Activated T-cell treated with anti-CD3 and anti-CD28 coated beads for 24 hours (primary cell): ENCODE data around the gene LARP6.
"Not testable (repeated sequence)": the region's sequence is repeated elsewhere in the genome, so short reads cannot be mapped to it uniquely, and the experiment has no call there.

ENCODE experiments used
- DNase-seq: peaks from one replicate; pipeline ENCODE4 v3.0.0-alpha.2; 2020; ENCODE audit warnings: low read depth

Gene LARP6

DNA sequence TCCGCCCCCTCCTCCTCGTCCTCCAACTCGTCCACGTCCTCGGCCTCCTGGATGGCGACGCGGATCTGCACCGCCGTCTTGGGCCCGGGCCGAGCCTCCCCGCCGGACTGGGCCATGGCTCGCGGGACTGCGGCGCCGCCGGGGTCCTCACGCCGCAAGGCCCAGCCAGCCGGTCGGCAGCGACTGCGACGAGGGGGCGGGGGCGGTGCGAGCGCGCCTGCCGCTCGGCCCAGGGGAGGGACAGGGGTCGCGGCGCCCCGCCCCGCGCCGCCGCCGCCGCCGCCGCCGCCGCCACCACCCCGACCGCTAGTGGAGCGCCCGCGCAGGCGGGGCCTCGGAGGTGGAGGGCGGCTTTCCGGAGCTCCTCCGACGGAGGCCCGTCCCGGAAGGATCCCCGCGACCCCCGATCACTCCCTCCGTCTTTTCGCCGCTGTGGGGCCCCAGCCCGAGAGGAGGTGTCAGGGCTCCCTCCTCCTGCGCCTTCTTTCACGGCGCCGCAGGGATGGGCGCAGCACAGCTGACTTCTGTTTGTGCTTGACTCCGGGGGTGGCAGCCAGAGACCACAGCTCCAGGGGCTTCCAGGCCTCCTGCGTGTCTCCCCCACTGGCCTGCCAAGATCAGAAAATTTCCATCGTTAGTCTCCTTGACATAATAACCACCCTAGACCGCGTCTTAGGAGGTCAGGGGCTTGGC lies at the start of gene LARP6:
Gene LARP6 (minus strand): TSS at position 185 of the 693 bp plus-strand sequence. CDS start 69 bp downstream, at position 116.
- DNase-seq: peak; percentile 2

DNA sequence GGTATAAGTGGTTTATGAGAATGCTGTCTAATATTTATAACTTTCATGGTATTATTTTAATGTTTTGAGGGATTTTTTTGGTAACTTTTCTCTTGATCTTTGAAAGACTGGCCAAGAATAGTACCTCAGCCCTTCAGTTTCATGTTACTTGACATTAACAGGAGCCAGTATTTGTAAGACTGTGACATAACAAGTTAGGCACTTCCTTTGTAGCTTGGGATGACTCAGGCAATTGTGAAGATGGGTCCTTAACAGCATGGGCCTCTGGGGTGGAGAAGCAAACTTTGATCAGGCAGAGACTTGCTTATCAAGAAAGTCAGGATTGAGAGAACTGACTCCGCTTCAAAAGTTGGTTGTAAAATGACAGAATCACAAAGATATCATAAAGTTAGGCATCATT lies 48.1 kb upstream of the LARP6 start:
- DNase-seq: no peak

DNA sequence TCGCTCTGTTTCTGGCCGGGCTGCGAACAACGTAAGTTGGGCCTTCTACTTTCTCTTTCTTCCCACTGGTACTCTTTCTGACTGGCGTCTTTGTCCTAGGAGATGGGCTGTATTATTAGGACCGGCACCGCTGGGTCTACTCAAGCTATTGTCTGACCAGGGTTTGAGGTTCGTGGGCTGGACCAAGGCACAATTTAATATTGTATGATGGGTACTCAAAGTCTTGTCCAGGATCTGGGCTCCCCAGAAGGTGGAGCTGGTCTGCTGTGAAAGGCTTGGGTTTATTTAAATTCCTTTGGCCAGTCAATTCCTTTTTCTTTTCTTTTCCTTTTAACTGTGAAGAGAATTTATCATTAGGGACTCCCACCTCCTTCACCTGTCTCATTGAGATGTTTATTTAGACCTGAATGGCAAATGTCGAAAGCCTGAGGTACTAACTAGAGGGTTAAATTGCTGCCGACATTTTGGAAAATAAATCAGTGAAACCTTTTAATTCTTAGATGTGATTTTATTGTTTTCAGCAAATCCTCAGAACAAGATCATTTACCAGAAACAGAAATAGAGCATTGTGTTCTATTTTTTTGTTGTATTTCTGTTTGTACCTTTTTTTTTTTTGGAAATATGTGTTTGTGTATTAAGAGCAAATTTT lies 39.1 kb upstream of the LARP6 start:
- DNase-seq: no peak

DNA sequence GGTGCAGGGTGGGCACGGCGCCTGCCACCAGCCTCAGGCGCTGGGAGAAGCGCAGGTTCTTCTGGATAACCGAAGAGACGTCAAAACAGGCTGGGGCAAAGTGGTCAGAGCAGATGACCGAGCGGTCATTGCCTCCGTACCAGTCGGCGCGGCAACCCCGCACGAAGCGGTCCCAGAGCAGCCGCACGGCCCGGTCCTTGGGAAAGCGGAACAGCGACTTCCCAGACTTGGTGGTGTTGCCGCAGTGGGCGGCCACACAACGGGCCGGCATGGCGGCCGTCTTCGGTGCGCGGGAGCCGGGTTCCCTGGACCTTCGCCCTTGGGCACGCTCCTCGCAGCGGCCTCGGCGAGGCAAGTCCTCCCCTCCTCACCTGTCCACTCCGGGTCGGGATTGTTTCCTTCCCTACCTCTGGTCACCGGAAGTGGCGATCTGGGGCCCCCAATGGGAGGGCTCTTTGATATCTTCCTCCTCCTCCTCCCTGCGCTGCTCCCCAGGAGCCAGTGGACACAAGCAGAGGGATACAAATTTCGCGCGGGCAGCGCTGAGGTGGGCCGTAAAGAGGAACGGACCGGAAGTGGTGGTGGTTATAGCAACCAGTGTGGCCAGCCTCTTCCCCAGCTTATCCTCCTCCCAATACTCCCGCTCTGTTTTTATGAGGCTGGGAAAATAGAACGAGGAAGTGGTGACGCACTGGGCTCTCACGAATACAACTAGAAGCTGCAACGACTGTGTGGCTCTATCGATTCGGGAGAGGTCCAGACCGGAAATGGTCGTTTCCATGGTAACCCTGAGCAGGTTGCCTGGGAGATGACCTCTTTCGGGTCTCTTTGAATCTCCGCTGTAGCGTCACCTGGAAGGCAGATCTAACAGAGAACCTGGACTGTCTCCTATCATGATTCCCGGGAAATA lies 38.3 kb upstream of the LARP6 start, which contains the start of the genes LRRC49 and THAP10:
Gene LRRC49 (plus strand): TSS at position 825 of the 910 bp plus-strand sequence. CDS start 69 bp downstream, at position 894.
Gene THAP10 (minus strand): TSS at position 432 of the 910 bp plus-strand sequence. CDS start 161 bp downstream, at position 271.
- DNase-seq: peak; percentile 11

DNA sequence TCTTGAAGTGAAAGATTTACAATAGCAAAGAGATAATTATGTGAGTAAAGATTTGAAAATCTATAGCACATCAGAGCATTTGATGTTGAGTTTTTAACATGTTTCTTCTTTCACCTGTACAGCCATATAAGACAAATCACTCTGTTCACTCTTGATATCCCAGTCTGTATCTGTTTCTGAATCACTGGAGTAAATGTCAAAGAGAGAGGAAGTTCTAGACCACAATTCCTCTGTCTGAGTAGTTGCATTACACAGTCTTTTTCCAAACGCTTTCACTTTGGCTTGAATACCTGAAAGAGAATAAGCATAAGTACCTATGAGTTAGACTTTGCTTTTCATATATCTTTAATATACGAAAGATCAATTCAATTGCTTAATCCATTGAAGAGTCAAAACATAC lies 28.4 kb upstream of the LARP6 start:
- no peak for DNase-seq

DNA sequence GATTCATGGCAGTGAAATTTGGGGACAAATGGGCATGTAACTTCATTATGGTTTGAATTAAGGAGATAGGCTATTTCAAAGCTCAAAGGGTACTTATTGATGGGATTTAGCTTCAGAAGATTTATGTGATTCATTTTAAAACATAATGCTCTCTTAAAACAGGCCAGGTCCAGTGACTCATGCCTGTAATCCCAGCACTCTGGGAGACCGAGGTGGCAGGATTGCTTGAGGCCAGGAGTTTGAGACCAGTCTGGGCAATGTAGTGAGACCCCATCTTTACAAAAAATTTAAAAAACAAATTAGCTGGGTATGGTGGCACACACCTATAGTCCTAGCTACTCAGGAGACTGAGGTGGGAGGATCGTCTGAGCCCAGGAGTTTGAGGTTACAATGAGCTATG lies 26.8 kb upstream of the LARP6 start:
- DNase-seq: no peak

DNA sequence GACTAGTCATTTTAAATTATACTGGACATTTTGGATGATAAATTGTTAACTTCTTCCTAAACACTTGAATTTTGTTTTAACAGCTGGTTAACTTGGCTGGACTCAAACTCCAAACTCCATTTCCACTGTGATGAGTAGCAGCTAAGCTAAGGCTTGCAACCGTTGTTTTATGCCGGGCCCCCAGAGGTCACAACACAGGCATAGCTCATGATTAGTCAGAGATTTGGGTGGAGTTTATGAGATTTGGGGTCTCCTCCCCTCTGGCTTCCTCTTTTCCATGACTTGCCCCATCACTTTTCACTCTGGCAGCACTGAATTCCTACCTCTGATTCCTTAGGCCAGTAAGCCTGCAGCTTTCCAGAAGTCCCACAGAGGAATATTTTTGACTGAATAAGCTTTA lies 25.4 kb upstream of the LARP6 start:
- DNase-seq: no peak

DNA sequence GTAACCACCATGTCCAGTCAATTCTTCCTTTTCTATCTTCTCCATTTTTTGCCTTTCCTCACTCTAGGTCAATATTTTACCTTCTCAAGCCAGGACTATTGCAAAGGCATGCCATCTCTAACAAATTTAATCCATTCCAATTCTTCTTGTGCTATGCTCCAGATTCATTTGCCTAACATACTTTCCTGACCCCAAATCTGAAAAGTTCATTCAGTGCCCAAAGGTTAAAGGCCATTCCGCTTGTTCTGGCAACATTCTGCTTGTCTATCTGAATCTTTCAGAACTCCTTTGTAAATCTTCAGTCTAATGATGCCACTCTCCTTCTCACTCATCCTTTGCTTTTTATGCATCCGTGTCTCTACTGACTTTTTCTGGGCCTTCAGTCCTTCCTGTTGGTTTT lies 22.7 kb upstream of the LARP6 start:
- no peak for DNase-seq

DNA sequence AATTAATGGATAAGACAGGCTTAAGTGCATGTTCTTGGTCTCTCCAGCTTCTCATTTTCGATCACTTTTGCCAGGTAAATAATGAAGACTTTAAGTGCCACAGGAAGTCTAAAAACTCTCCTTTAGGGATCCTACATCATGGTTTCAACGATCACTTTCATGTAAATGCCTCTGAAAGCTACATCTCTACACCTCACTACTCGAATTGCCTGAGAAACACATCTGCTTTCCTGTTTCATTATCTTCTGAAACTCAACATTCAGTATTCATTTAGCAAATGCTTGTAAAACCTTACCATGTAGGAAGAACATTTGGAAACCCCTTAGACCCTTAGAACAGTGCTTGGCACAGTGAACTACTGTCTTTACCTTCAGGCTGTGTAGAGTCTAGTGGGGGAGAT lies 22.1 kb upstream of the LARP6 start:
- DNase-seq: no peak

DNA sequence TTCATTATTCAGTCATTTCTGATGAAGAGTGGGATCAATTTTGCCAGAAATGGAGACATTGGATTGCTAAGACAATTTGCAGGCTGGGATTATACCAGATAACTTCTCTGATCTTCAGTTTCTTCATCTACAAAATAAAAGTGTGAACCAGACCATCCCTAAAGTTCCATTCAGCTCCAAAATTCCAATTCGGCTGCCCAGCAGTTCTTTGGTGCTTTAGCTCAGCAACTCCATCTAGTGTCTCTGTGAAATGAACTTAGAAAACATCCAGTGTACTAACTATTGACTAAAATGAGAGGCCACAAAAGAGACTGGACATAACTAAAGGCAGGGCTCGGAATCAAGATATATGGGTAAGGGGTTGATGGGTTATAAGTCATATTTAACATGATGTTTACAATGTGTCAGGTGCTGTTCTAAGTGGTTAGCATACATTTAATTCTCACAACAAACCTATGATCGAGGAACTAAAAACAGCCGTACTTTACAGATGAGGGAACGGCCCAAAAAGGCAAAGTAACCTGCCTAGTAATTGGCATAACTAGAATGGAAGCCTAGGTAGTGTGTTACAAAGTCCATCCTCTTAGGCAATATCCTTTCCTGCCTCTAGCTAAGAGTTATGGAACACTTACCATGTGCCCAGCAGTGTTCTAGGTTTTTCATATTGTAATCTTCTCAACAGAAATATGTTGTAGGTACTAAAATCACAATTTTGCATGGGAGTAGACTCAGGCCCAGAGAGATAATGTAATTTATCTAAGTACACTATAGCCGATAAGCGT lies 21.2 kb upstream of the LARP6 start:
- DNase-seq: no peak

DNA sequence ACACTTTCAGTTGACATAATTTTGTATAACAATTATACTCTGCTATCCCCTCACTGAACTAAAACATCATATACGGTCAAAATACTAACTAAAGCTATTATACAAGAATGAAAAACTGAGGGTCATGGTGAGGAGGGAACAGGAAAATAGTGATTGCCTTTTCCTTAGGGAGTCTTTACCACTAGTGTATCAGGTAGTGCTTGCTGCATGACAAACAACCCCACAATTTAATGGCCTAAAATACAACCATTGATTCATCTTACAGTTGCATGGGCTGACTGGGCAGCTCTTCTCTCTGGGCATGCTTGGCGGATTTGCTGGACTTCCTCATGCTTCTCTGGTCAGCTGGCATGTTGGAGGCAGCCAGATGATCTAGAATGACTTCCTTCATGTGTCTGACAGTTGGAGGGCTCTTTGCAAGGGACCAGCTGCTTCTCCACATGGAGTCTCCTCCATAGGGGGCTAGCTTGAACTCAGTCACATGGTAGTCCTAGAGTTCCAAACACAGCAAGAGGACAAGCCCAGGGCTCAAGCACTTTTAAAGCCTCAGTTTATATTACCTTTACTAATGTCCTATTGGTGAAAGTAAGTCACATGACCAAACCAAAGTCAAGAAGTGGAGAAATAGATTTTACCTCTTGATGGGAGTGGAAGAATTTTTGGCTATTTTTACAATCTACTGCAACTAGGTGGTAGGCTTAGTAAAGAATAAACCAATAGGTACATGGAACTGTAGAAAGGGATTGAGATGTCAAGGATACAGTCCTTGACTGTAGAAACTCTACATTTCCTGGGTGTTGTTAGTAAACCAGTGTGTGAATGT lies 19.5 kb upstream of the LARP6 start:
- no peak for DNase-seq

DNA sequence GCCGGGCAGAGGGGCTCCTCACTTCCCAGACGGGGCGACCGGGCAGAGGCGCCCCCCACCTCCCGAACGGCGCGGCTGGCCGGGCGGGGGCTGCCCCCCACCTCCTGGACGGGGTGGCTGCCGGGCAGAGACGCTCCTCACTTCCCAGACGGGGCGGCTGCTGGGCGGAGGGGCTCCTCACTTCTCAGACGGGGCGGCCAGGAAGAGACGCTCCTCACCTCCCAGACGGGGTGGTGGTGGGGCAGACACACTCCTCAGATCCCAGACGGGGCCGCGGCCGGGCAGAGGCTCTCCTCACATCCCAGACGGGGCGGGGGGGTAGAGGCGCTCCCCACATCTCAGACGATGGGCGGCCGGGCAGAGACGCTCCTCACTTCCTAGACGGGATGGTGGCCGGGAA lies 17.5 kb upstream of the LARP6 start:
- not testable (repeated sequence) for DNase-seq

DNA sequence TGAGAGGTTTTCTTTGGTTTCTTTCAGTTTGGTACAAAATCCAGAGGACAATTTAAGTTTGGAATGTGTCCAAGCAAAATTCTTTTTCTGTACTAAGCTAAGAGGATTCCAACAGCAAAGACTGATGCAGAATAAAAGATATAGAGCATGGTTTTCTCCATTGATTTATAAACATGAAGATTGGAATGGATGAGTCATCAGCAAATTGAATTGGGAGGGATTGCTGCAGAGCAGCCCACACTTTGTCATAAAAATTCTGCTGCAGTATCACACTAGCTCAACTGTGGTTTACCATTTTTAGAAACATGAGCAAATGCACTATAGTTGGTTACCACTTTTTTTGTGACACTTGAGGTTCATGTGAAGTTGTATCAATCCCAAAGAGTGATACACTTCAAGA lies 16.1 kb upstream of the LARP6 start:
- no peak for DNase-seq

DNA sequence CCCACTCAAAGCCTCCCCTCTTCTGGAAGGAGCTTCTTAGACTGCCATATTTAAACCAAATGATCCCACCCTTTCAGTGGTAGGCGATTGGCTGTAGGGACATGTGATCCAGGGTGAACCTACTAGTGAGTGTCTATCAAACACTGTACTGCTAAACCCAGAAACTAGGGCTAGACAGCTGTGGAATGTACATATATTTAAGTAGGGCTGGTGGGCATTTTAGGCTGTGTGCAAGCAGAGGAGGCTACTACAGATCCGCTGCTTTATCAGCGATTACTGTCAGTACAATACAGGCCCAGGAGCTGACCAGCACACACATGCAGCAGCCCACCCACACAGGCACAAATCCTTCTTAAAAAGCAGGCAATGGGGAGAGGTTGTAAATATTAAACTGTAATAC lies 15.4 kb upstream of the LARP6 start:
- no peak for DNase-seq

DNA sequence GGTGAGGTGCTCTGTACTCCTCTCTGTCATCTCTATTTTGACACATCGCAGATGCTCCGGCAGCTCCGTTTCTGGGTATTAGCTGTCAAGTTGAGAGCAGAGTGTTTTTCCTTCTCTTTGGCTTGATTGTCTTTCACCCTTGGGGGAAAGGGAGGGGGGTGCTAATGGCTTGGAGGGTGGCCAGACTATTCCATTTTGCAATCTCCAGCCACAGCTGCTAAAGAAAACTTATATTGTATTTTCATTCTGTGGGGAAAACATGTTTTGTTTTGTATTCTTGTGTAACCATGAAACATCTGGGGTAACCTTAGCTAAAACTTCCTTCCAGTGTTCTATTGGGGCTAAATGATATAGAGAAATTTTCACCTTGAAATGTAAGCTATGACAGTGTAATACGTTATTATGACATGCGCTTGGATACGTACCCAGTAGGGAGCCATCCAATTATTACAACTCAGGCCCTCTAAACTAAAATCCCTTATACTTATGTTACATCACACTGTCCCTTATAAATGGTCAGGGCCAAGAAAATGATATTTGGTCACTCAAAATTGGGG lies 14.0 kb upstream of the LARP6 start:
- DNase-seq: no peak

DNA sequence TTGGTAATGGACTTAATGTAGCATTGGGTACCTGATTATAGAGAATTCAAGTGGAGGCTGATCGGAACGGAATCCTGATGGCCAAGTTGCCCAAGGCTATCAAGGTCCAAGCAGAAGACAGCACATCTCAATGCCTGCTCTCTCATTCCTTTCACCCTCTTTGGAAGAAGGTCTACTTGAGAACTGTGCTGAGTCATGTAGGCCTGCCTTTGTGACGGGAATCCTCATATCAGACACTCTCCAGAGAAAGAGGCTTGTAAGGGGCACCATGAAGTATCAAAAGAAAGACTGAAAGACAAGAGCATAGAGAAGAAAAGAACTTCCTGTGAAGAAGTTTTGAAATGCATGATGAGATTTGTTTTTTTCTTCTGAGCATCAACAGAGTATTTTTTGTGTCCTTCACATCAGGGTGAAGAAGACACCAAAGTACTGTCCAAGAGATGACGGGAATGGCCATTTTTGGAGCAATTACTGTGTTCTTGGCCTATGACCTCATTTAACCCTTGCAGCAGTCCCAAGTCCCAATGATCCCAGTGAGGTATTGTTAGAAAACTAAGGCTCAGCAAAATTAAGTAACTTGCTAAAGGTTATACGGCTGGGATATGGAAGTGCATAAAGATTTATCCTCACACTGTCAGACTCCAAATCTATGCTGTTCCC lies 13.2 kb upstream of the LARP6 start:
- DNase-seq: no peak

DNA sequence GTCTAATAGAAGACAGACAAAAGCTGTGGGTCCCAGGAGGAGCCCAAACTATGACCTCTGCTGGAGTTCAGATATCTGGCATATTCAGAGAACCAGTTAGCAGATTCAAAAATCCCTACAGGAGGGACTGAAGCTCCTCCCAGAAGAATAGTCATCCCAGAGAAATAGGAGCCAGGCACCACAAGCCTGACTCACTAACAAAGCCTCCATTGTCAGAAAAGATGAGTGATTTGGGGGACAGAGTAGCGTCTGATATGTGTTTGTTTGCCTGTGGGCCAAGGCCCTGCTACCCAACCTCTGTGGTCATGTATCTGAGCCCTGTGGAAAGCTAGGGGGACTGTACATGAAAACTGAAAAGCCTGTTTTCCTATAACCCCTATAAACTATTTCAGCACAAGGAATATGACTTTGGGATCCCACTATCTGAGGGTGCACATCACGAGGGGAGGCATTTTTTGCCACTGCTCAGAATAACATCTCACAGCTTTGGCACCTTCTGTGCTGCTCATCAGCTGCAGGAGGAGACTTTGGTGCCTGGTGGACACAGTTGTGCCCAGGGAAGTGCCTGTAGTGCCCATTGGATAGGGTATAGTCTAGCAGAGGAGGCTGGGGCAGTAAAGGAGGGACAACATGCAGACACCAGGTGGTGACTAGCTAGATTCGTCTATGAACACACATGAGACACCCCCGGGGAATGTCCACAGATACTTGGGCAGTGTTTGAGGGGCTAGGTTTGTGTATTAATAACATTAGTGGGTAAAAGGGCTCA lies 9.7 kb upstream of the LARP6 start:
- no peak for DNase-seq

DNA sequence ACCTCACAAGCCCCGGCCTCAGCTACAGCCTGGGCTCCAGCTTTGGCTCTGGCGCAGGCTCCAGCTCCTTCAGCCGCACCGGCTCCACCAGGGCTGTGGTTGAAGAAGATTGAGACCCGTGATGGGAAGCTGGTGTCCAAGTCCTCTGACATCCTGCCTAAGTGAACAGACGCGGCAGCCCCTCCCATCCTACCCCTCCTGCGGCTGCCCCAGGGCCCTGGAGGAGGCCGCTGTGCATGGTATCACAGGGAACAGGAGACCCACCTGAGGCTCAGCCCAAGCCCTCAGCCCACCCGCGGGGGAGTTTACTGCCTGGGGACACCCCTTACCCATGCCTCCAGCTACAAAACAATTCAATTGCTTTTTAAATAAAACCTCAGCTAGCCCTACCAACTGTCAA lies 6.0 kb upstream of the LARP6 start:
- no peak for DNase-seq

DNA sequence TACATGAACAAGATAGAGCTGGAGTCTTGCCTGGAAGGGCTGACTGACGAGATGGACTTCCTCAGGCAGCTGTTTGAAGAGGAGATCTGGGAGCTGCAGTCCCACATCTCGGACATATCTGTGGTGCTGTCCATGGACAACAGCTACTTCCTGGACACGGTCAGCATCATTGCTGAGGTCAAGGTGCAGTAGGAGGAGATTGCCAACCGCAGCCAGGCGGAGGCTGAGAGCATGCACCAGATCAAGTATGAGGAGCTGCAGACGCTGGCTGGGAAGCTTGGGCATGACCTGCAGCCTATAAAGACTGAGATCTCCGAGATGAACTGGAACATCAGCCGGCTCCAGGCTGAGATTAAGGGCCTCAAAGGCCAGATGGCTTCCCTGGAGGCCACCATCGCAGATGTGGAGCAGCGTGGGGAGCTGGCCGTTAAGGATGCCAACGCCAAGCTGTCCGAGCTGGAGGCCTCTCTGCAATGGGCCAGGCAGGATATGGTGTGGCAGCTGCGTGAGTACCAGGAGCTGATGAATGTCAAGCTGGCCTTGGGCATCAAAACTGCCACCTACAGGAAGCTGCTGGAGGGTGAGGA lies 5.5 kb upstream of the LARP6 start:
- DNase-seq: no peak
